ENCODE measurements around the gene MRFAP1L1.

The MRFAP1L1 gene

DNA sequence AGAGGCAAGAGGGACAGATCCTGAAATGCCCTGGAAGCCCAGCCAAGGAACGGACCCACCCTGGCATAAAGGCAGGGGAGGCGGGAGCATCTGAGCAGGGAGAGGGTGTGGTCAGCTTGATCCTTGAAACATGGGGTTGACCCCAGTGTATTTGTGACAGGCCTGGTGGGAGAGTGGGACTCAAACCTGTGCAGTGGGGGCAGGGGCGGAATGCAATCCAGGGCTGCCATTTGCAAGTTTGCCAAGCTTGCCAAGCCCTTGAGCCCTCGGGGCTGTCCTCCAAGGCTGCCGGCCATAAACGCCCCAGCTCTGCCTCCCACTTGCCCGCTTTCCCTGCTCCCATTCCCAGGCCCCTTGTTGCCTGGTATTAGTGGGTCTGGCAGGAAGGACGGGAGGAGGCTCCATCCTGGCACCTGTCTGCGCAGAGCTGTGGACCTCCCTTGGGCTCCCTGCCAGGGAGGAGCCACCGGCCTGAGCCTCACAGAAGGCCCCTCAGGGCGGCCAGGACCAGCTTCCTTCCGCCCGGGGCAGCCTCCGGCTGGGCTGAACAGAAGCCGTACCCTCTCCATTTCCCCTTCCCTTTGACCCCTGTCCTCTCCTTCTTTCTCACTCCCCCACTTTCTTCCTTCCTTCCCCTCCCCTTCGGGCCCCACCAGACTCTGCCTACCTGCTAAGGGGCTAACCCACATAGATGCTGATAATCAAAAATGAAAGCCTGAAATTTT, 15.3 kb downstream of the MRFAP1L1 start:
- TF ChIP-seq, protein P1, sequence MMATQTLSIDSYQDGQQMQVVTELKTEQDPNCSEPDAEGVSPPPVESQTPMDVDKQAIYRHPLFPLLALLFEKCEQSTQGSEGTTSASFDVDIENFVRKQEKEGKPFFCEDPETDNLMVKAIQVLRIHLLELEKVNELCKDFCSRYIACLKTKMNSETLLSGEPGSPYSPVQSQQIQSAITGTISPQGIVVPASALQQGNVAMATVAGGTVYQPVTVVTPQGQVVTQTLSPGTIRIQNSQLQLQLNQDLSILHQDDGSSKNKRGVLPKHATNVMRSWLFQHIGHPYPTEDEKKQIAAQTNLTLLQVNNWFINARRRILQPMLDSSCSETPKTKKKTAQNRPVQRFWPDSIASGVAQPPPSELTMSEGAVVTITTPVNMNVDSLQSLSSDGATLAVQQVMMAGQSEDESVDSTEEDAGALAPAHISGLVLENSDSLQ (IDR thresholded peaks at IDR 0.05) = no peak
- TF ChIP-seq ELF4 (IDR thresholded peaks at IDR 0.05) (no peak), SUZ12 (IDR thresholded peaks at IDR 0.05) (no peak)
- no peak for DNase-seq (ENCODE audit: extremely low spot score)
- CTCF ChIA-PET = interaction anchor here (0.7 to 1.1 kb wide), 3 partner anchors 13 to 696 kb away, joined by 3 to 4 read pairs (median 3); no protein-coding TSS in a partner anchor
- POLR2A ChIA-PET = interaction anchor here (0.6 to 4.8 kb wide), 5 partner anchors 15 to 54 kb away, joined by 3 to 21 read pairs (median 11); partner anchors contain the start of genes BLOC1S4, MRFAP1 and MRFAP1L1

DNA sequence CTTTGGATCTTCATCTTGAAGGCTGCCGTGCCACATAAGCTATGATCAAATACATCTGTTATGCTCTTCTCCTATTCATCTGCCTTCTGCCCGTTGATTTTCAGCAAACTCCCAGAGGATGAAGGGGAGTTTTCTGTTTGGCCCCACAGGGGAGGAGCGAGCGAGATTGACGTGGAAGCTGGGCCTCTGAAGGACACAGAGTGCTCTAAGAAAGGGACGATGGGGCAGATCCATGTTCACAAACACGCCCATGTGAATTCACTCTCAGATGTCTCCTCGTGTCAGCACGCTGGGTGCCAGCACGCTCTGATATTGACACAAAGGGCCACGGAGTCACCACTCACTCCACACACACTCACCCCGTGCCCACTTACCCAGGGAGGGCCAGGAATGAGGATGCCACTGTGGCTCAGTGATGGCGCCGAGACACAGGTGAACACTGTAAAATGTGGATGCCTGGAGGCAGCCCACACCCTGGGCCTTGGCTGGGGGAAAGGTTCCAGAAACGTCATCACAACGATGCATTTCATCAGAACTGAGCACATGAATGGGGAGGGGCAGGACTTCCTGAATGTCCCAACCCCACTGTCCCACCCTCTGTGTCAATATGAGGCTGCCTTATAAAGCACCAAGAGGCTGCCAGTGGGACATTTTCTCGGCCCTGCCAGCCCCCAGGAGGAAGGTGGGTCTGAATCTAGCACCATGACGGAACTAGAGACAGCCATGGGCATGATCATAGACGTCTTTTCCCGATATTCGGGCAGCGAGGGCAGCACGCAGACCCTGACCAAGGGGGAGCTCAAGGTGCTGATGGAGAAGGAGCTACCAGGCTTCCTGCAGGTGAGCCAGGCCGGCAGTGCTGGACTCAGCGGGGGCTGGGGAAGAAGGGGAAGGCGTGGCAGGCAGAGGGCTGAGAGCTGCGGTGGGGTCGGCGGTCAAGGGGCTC, 16.2 kb downstream of the MRFAP1L1 start, which contains the start of gene S100P:
S100P (plus strand) TSS at position 648 of the 946 bp plus-strand sequence; CDS start at position 703, 55 bp downstream.
- CTCF ChIA-PET = interaction anchor here (0.7 to 1.1 kb wide), 4 partner anchors 8 to 695 kb away, joined by 3 to 4 read pairs (median 3); no protein-coding TSS in a partner anchor
- no peak for TF ChIP-seq L3MBTL2 (conservative IDR thresholded peaks at IDR 0.05)

DNA sequence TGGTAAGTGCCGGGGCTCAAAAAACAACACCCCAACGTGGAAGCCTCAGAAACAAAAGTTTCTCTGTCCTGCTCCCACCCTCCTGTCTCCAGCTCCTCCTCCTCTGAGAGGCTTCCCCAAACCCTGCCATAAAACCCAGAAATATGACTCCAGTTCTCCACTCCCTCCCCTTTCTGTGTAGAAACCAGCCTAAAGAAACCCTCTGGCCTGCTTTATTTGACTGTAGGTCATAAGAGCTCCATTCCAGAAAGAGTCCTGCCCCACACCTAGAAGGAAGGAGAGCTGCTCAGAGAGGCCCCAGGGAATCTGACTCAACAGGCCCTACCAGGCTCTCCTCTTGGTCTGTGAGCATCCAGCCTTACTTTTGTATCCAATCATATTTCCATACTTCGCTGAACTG, 16.9 kb downstream of the MRFAP1L1 start:
- no peak for DNase-seq (ENCODE audit: extremely low spot score)
- ChIA-PET POLR2A (interaction anchor here (0.8 to 4.8 kb wide), 6 partner anchors 8 to 52 kb away, joined by 3 to 21 read pairs (median 10); partner anchors contain the start of genes BLOC1S4, MRFAP1 and MRFAP1L1), CTCF (interaction anchor here (1.0 kb wide), 1 partner anchor 9 kb away, joined by 3 read pairs; no protein-coding TSS in a partner anchor)

More for the DNA sequence above, 16.2 kb downstream of the MRFAP1L1 start, which contains the start of gene S100P:
- no peak for DNase-seq (ENCODE audit: extremely low spot score)
- POLR2A ChIA-PET = interaction anchor here (0.6 to 4.8 kb wide), 8 partner anchors 9 to 53 kb away, joined by 3 to 21 read pairs (median 7); partner anchors contain the start of genes BLOC1S4, MRFAP1 and MRFAP1L1

DNA sequence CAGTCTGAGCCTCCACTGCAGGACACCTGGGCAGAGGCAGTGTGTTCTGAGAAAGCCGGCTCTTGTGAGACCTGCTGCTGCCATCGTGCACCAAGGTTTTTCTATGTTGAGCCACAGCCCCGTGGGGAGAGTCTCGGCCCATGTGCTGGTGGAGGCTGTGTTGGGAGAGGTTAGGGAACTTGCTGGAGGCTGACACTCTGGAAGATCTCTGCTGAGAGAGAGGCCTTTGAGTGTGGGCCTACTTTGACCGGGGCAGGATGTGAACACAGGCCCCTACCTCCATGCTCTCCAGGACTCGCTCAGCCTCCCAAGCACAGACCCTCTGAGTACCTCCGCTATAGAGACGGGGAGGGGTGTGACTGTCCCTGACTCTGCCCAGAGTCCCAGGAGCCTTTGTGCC, 17.3 kb downstream of the MRFAP1L1 start:
- TF ChIP-seq SP1 (IDR thresholded peaks at IDR 0.05) (no peak), SUZ12 (IDR thresholded peaks at IDR 0.05) (no peak), NFRKB (IDR thresholded peaks at IDR 0.05) (no peak), CTBP1 (IDR thresholded peaks at IDR 0.05; ENCODE audit: borderline replicate concordance) (no peak), ZNF384 (IDR thresholded peaks at IDR 0.05) (no peak), BHLHE40 (IDR thresholded peaks at IDR 0.05; ENCODE audit: borderline replicate concordance) (no peak), FOXM1 (IDR thresholded peaks at IDR 0.05; ENCODE audit: borderline replicate concordance) (no peak)
- TF ChIP-seq, protein P1 (IDR thresholded peaks at IDR 0.05) = no peak
- ChIA-PET CTCF (interaction anchor here (1.0 kb wide), 1 partner anchor 9 kb away, joined by 3 read pairs; no protein-coding TSS in a partner anchor), POLR2A (interaction anchor here (0.8 to 4.8 kb wide), 6 partner anchors 8 to 52 kb away, joined by 3 to 21 read pairs (median 10); partner anchors contain the start of genes BLOC1S4, MRFAP1 and MRFAP1L1)
- DNase-seq (ENCODE audit: extremely low spot score) = no peak

More for the DNA sequence above, 16.9 kb downstream of the MRFAP1L1 start:
- TF ChIP-seq BHLHE40 (IDR thresholded peaks at IDR 0.05; ENCODE audit: borderline replicate concordance) (no peak), FOXA1 (IDR thresholded peaks at IDR 0.05) (no peak), FOXM1 (IDR thresholded peaks at IDR 0.05; ENCODE audit: borderline replicate concordance) (no peak), L3MBTL2 (conservative IDR thresholded peaks at IDR 0.05) (no peak), LEF1 (IDR thresholded peaks at IDR 0.05; ENCODE audit: borderline replicate concordance) (no peak), SP1 (IDR thresholded peaks at IDR 0.05) (no peak), FOXK2 (IDR thresholded peaks at IDR 0.05) (no peak), HDGF (IDR thresholded peaks at IDR 0.05; ENCODE audit: borderline replicate concordance) (no peak), ELF4 (IDR thresholded peaks at IDR 0.05) (no peak), ARNT (IDR thresholded peaks at IDR 0.05) (no peak), NFRKB (IDR thresholded peaks at IDR 0.05) (no peak), TARDBP (IDR thresholded peaks at IDR 0.05) (no peak), CTBP1 (IDR thresholded peaks at IDR 0.05; ENCODE audit: borderline replicate concordance) (no peak), ZNF384 (IDR thresholded peaks at IDR 0.05) (no peak), SUZ12 (IDR thresholded peaks at IDR 0.05) (no peak)
- TF ChIP-seq, protein P1 (IDR thresholded peaks at IDR 0.05) = no peak

DNA sequence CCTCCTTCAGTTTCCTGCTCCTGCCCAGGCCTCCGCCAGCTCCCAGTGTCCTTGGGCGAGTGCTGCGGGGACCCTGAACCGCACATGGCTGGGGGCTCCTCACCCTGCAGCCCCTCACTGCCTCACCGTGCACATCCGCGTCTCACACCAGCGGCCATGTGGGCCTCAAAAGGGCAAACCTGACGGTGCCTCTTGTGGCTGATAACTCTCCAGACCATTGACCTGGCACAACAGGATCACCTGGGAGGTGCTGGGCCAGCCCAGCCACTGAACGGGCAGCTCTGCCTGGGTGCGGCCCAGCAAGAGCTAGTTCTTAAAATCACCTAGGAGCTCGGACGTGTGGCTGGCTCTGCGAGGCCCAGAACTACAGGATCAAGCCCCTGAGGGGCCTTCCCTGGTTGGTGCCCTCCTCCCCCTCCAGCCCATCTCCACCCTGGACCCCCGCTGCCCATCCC, 20.1 kb downstream of the MRFAP1L1 start:
- no peak for DNase-seq (ENCODE audit: extremely low spot score)
- TF ChIP-seq CTBP1 (IDR thresholded peaks at IDR 0.05; ENCODE audit: borderline replicate concordance) = no peak
- no peak for TF ChIP-seq ELF4 (IDR thresholded peaks at IDR 0.05)
- TF ChIP-seq TARDBP (IDR thresholded peaks at IDR 0.05) = no peak
- TF ChIP-seq SUZ12 (IDR thresholded peaks at IDR 0.05) = no peak
- TF ChIP-seq, protein P1 (IDR thresholded peaks at IDR 0.05) = no peak
- no peak for TF ChIP-seq ARNT (IDR thresholded peaks at IDR 0.05)
- TF ChIP-seq BHLHE40 (IDR thresholded peaks at IDR 0.05; ENCODE audit: borderline replicate concordance) = no peak
- TF ChIP-seq NFRKB (IDR thresholded peaks at IDR 0.05) = no peak
- no peak for TF ChIP-seq L3MBTL2 (conservative IDR thresholded peaks at IDR 0.05)
- no peak for TF ChIP-seq FOXM1 (IDR thresholded peaks at IDR 0.05; ENCODE audit: borderline replicate concordance)
- no peak for TF ChIP-seq SP1 (IDR thresholded peaks at IDR 0.05)
- CTCF ChIA-PET = interaction anchor here (0.6 to 2.1 kb wide), 5 partner anchors 9 to 143 kb away, joined by 3 to 15 read pairs (median 3); no protein-coding TSS in a partner anchor
- POLR2A ChIA-PET = interaction anchor here (0.8 to 5.7 kb wide), 9 partner anchors 9 to 49 kb away, joined by 3 to 55 read pairs (median 4); partner anchors contain the start of genes BLOC1S4, MRFAP1 and MRFAP1L1

Data from HEK293T (cell line).